Cerebellar cortex (tissue), 1 donor: ENCODE measurements around the gene STAB1.

Experiments used
- DNase-seq: peaks from one replicate; pipeline ENCODE4 v3.0.0-alpha.2; 2015; ENCODE audit warnings: low spot score

Gene STAB1

DNA sequence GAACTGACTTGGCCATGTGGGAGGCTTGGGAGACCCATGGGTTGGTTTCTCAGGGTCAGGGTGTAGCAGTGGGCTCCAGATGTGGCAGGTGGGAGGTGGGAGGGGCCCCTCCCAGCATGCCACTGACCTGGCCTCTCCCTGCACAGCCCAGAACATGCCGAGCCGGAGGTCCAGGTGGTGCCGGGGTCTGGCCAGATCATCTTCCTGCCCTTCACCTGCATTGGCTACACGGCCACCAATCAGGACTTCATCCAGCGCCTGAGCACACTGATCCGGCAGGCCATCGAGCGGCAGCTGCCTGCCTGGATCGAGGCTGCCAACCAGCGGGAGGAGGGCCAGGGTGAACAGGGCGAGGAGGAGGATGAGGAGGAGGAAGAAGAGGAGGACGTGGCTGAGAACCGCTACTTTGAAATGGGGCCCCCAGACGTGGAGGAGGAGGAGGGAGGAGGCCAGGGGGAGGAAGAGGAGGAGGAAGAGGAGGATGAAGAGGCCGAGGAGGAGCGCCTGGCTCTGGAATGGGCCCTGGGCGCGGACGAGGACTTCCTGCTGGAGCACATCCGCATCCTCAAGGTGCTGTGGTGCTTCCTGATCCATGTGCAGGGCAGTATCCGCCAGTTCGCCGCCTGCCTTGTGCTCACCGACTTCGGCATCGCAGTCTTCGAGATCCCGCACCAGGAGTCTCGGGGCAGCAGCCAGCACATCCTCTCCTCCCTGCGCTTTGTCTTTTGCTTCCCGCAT is 7.9 kb upstream of the STAB1 start:
- DNase-seq: no peak

DNA sequence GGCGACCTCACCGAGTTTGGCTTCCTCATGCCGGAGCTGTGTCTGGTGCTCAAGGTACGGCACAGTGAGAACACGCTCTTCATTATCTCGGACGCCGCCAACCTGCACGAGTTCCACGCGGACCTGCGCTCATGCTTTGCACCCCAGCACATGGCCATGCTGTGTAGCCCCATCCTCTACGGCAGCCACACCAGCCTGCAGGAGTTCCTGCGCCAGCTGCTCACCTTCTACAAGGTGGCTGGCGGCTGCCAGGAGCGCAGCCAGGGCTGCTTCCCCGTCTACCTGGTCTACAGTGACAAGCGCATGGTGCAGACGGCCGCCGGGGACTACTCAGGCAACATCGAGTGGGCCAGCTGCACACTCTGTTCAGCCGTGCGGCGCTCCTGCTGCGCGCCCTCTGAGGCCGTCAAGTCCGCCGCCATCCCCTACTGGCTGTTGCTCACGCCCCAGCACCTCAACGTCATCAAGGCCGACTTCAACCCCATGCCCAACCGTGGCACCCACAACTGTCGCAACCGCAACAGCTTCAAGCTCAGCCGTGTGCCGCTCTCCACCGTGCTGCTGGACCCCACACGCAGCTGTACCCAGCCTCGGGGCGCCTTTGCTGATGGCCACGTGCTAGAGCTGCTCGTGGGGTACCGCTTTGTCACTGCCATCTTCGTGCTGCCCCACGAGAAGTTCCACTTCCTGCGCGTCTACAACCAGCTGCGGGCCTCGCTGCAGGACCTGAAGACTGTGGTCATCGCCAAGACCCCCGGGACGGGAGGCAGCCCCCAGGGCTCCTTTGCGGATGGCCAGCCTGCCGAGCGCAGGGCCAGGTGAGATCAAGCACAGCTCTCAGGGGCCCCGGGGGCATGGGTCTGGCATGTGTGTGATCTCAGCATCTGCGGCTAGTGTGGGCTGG is 7.1 kb upstream of the STAB1 start:
- no peak for DNase-seq

DNA sequence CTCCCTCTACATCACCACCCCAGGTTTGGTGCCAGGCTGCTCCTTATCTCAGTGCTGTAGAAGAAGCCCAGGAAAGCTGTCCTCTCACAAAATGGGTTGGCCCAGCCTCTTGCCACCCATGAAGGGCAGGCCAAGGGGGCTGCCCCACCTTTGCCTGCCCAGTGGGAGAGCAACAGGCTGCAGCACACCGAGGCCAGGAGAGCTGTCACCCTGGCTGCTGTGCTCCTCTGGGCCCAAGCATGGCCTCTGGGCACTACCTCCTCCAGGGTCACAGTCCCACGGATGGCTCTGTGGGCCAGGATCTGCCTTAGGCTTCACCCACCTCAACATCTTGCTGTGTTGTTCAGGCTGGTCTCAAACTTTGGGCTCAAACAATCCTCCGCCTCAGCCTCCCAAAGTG is 6.4 kb upstream of the STAB1 start:
- DNase-seq: no peak

DNA sequence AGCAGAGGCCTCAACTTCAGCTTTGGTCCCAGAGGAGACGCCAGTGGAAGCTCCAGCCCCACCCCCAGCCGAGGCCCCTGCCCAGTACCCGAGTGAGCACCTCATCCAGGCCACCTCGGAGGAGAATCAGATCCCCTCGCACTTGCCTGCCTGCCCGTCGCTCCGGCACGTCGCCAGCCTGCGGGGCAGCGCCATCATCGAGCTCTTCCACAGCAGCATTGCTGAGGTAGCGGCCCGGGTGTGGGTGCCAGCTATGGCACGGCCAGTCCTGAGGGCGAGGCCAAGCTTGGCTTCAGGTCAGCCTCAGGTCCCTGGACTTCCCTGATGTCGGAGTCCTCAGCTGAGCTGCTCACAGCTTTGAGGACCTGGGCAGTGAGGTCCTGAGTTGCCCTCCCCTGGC is 5.7 kb upstream of the STAB1 start:
- no peak for DNase-seq

DNA sequence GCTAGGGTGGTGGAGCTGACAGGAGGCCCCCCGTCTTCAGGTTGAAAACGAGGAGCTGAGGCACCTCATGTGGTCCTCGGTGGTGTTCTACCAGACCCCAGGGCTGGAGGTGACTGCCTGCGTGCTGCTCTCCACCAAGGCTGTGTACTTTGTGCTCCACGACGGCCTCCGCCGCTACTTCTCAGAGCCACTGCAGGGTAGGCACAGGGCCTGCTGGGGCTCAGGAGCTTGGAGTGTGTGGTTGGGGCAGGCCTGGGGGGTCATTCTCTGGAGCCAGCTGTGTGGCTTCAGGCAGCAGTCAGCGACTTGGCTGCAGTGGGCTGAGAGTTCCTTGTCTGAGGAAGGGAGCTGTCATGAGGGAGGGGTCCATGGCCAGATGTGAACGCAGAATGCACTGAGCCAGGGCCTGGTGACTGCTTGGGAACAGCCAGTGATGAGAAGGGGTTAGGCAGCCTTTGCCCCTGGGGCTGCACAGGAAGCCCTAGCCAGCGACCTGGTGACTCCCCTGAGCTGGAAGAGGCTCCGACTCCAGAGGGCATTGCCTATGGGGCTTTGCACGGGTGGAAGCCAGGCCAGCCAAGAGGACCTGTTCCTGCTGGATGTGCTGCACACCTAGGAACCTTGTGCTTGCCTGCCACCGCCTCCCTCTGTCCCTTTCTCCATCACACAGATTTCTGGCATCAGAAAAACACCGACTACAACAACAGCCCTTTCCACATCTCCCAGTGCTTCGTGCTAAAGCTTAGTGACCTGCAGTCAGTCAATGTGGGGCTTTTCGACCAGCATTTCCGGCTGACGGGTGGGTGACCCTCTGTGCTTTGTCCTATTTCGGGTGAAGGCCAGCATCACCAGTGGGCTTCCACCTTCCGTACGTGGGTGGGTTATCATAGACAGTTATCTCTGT is 4.9 kb upstream of the STAB1 start:
- DNase-seq: no peak

DNA sequence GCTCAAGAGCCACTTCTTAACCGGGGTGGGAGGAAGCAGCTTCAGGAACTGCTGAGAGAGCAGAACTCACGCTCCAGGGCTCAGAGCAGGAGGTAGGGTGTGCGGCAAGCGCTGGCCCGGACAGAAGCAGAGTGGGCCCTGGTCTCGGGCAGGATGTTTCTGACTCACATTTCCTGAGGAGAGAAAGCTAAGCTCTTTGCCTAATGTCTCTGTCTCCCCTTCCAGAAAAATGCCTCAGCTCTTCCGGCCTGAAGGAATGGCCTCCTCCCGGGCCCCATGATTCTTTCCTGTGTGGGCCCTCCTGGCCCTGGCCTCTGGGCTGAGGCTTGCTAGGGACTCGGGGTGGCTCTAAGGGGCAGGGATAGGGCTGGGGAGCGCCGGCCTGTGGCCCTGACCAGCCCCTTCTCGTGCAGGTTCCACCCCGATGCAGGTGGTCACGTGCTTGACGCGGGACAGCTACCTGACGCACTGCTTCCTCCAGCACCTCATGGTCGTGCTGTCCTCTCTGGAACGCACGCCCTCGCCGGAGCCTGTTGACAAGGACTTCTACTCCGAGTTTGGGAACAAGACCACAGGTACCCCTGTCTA is 4.1 kb upstream of the STAB1 start:
- no peak for DNase-seq

DNA sequence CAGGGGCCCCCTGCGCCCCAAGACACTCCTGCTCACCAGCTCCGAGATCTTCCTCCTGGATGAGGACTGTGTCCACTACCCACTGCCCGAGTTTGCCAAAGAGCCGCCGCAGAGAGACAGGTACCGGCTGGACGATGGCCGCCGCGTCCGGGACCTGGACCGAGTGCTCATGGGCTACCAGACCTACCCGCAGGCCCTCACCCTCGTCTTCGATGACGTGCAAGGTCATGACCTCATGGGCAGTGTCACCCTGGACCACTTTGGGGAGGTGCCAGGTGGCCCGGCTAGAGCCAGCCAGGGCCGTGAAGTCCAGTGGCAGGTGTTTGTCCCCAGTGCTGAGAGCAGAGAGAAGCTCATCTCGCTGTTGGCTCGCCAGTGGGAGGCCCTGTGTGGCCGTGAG is 3.1 kb upstream of the STAB1 start:
- DNase-seq: no peak

DNA sequence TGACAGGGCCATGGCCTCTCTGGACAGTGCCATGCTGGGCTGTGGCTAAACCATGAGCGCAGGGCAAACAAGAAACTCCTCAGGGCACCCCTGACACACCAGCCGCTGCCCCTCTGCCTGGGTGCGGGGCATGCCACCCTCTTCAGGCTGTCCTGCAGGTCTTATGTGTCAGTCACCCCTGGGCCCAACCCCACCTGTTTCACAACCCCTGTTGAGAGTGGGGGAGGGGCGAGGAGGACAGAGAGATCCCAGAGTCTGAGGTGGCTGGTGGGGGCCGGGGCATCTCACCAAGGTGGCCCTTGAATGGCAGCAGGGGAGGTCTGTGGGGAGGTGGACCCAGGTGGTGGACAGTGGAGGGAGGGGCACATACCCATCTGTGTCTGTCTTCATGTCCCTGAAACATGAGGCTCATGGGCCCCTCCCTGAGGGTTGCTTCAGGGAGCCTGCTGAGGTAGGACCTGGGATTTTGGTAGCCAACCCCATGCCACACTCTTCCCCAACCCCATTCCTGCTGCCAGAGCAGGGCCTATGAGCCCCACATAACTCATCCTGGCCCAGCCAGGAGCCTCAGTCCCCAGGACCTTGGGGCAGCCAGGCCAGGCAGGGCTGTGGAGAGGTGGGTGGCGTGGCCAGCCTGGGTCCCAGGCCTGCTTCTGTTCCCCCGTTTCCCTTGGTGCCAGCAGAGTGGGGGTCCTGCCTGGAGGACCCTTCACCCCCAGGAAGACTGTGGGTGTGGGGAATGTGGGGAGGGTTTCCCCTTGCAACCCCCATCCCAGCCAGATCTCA is 1.7 kb upstream of the STAB1 start:
- DNase-seq: no peak

DNA sequence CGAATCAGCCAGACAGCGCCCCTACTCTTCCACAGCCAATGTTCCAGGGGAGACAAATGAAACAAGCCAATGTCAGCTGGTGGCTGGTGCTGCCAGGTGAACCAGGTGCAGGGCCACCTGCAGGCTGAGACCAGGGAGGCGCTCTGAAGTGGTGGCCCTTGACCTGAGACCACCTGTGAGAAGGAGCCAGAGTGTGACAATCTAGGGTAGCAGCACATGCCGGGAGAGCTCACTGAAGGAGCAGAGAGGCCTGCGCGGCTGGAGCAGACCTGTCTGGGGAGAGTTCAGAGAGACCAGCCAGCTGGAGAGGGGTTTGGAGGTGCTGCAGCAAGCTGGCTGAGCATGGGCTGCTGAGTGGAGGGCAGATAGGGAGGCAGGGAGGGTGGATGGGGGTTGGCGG is 693 bp upstream of the STAB1 start:
- DNase-seq: no peak

DNA sequence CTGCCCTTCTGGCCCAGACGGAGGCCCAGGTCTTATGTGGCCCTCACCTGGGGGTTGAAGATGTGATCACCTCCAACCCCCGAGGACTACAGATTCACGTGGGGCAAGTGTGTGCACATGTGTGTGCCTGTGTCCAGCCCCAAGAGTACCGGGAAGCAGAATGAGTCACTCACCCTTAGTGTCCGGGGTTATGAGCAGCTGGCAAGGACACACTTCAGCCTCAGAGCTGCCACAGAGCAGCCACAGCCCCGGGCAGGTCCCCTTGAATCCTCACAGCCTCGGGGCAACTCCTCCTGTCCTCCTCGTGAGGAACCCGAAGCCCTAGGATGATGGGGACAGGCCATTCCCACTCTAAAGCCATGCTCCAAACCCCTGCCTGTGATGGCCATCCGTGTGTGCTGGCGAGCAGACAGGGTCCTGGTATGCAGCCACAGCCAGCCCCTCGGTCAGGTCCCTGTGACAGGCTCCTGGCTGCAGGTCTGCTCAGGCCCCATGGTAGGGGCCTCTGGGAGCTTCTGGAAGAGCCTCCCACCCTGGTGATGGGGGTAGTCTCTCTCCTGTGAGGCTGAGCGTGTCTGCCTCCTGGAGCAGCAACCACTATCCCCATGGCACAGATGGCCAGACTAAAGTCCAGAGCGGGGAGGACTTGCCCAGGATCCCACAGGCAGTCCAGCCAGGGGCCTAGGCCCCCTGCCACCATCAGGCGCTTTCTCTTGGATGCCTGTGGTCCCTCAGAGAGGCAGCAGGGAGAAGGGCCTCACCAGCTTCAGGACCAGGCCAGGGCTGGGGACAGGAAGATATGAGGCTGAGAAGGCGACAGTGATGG is 852 bp downstream of the STAB1 start:
- no peak for DNase-seq

DNA sequence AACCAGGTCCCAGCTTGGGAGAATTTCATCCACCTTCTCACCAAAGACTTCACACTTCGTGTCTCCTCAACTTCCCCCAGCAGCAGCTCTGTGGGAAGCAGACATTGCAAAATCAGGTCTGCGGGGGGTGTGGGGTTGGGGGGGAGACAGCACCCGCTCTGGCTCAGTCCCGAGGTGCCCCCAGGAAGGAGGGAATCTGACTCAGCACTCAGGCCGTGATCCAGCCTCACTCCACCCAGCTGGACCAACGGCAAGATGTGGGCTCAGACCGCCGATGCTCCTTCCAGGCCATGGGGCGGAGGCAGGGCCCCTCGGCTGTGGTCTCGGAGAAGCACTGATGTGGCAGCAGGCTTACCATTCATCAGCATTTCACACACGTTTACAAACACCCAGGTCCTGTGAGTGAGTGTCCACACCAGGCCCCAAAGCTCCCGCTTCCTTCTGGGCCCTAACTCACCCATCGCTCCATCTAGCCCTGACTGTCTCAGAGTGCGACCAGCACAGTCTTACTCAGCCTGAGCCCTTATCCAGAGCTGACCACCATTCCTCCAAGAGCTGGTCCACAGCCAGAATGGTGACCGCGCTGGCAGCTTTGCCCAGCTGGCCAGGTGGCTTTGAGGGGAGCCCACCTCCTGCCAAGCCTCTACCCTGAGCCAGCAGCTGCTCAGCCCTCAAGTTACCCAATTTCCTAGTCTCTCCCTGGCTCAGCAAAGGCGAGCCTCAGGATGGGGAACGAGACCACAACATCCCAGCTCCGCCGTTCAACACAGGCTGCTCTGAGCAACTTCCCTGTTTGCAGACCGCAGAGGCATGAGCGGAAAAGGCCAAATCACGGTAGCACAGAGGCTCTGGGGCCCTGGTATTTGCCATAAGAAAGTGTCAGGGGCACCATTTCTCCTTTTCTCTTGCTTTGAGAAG is 3.3 kb downstream of the STAB1 start:
- DNase-seq: no peak

DNA sequence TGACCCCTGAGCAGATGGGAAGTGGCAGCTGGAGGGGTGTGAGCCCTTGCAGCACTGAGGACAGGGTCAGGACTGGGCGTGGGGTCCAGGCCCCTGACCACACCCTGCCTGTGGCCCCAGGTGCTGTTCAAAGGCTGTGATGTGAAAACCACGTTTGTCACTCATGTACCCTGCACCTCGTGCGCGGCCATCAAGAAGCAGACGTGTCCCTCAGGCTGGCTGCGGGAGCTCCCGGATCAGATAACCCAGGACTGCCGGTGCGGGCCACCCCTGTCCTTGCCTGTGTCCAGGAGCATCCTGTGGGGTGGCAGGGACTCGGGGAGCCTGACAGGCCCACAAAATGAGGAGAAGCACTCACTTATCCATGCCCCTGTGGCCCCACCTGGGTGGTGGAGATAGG is 5.9 kb downstream of the STAB1 start:
- DNase-seq: no peak

DNA sequence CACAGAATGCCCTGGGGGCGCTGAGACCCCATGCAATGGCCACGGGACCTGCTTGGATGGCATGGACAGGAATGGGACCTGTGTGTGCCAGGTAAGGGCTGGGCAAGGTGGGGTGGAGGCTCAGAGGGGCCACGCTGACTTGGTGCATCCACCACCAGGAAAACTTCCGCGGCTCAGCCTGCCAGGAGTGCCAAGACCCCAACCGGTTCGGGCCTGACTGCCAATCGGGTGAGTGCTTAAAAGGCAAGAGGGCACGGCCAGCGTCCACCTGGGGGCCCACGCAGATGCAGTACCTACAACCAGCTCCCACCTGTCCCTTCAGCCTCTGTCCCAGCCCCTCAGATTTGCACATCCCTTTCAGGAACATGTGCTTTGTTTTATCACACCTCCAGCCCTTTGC is 6.9 kb downstream of the STAB1 start:
- DNase-seq: no peak

DNA sequence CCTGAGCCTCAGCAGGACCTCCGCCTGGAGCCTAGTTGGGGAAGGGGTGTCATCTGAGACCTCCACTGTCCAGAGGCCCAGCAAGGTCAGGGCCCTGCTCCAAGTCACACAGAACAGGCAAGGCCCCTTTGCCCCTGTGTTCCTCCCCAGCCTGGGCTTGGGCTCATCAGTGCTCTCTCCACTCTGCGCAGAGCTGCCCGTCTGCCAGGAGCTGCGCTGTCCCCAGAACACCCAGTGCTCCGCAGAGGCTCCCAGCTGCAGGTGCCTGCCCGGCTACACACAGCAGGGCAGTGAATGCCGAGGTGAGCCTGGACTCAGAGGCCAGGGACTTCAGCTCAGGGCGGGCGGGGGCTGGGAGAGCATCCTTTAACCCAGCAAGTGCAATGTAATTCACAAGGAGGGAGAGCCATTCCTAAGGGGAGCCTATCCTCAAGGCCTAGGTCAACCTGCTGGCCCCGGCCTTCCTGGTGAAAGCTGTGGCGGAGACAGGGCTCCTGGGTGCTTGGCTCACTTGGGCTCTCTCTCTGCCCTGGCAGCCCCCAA is 7.7 kb downstream of the STAB1 start:
- DNase-seq: no peak

DNA sequence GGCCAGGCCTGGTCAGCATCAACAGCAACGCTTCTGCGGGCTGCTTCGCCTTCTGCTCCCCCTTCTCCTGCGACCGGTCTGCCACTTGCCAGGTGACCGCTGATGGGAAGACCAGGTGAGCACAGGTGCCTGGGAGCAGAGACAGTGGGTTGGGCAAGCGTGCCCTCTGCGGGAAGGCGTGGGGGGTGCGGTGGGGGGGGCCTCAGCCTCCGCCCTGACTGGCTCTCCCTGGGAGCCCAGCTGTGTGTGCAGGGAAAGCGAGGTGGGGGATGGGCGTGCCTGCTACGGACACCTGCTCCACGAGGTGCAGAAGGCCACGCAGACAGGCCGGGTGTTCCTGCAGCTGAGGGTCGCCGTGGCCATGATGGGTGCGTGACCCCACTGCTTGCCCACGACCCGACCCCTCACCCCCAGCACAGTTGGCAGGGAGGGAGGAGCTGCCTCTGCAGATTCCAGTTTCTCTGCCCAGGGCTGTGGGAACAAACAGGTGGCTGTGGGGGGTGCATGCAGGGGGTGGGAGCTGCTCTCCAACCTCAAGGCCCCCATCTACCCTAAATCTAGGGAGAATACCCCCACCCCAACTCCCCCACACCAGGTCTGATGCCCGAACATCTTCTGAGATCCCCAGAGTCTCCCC is 8.8 kb downstream of the STAB1 start:
- no peak for DNase-seq

DNA sequence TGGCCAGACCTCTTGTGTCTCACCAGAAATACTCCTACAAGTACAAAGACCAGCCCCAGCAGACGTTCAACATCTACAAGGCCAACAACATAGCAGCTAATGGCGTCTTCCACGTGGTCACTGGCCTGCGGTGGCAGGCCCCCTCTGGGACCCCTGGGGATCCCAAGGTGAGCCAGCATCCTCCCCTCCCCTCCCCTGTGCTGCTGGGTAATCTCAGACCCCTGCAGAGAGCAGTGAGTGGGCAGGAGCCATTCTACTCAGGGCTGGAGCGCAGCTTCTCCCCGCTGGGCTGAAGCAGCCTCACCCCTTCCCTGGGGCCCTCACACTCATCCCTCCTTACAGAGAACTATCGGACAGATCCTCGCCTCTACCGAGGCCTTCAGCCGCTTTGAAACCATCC is 9.8 kb downstream of the STAB1 start:
- no peak for DNase-seq

DNA sequence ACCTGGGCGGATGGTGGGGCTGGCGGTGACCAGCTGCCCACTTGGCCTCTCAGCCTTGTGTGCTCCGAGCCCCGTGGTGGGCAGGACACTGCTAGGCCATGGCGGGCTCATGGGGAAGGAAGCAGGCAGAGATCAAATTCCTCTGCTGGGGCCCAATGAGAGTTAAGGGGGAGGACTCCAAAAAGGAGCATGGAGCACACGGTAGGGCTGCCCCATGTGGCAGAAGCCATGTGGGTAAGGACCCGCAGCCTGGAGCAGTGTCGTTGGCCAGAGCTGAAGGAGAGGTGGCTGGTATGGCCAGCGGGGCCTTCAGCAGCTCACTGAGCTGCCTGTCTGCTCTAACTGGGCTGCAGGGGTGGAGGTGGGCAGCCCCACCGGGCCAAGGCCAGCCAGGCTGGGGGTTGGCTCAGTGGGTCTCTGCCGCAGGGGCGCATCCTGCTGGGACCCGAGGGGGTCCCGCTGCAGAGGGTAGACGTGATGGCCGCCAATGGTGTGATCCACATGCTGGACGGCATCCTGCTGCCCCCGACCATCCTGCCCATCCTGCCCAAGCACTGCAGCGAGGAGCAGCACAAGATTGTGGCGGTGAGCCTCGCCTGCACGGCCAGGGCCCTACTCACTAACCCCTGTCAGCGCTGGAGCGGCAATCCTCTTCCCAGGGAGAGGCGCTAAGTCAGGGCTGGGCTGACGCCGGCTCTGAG is 11.3 kb downstream of the STAB1 start:
- DNase-seq: no peak

DNA sequence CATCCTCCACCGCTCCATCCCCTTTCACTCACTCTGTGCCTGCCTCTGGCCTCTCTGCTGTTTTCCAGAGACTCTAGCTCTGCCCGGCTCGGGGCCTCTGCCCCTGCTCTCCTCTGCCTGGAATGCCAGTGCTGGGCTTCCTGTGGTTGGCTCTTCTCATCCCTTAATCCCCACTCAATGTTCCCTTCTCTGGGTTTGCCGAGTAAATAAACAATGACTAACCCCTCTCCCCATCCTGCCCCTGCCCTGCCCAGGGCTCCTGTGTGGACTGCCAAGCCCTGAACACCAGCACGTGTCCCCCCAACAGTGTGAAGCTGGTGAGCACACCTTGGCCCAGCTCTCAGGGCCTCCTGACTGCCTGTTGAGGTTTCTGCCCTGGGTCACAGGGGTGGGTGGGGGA is 12.2 kb downstream of the STAB1 start:
- no peak for DNase-seq
